ENCODE results near the gene PKN2. TPM values are rescaled to one million over a fixed set of nuclear protein-coding genes. Genes with fewer than 3 reads are reported as not detected.

PKN2 gene
- total and polyA plus RNA-seq, 7 donors: 6.2 to 21.2 (median 16.7) TPM

DNA sequence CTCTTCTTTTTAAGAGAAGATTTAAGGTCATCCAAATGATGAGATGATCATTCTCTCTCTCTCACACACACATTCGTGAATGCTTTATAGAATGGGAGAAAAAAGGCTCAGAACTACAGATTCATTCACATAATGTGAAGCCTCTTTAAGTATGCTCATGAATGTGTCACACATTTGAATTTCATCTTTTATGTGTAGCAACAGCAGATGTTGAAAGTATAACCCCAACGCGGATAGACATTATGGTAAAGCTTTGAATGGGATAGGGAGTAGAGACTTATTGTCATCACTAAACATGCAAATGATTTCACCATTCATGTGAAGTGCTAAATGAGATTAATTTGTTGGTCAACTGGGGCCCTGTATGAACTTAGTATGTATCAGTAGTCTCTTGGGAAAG, 15.7 kb upstream of the PKN2 start:
- Histone ChIP-seq H3K27me3 (ENCODE audit: insufficient read depth in 3 of 3, low read length in 2 of 3) (no peaks in the 10 kb centered on the region), H3K36me3 (ENCODE audit: insufficient read depth in 1 of 2, low read depth in 1 of 2) (no peaks in the 10 kb centered on the region), H3K4me3 (no peak overlapping the region), H3K9me3 (no peaks in the 10 kb centered on the region), H3K4me1 (no peaks in the 10 kb centered on the region), H3K27ac (no peak overlapping the region)
- DNase-seq: no peak
- TF ChIP-seq, protein P1, sequence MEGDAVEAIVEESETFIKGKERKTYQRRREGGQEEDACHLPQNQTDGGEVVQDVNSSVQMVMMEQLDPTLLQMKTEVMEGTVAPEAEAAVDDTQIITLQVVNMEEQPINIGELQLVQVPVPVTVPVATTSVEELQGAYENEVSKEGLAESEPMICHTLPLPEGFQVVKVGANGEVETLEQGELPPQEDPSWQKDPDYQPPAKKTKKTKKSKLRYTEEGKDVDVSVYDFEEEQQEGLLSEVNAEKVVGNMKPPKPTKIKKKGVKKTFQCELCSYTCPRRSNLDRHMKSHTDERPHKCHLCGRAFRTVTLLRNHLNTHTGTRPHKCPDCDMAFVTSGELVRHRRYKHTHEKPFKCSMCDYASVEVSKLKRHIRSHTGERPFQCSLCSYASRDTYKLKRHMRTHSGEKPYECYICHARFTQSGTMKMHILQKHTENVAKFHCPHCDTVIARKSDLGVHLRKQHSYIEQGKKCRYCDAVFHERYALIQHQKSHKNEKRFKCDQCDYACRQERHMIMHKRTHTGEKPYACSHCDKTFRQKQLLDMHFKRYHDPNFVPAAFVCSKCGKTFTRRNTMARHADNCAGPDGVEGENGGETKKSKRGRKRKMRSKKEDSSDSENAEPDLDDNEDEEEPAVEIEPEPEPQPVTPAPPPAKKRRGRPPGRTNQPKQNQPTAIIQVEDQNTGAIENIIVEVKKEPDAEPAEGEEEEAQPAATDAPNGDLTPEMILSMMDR (IDR thresholded peaks at IDR 0.05): no peak
- intact Hi-C loops (cut with DNase I): no loop called here
- ATAC-seq: no peak
- 89 to 93% (median 90%) methylated on average over 3 of the region's 3 CpGs for WGBS, 3 donors

GRCh38 chr1:88670462-88670861, 13.6 kb upstream of the PKN2 start:
- intact Hi-C loops (cut with DNase I): no loop called here
- 70 to 80% (median 75%) methylated on average over 3 of the region's 3 CpGs for WGBS, 3 donors
- no peaks in the 10 kb centered on the region for H3K4me1 ChIP-seq
- H3K27me3 ChIP-seq (ENCODE audit: insufficient read depth in 3 of 3, low read length in 2 of 3): no peaks in the 10 kb centered on the region
- ATAC-seq (no peak), DNase-seq (no peak)
- no peak overlapping the region for H3K27ac ChIP-seq
- no peaks in the 10 kb centered on the region for H3K36me3 ChIP-seq (ENCODE audit: insufficient read depth in 1 of 2, low read depth in 1 of 2)
- no peaks in the 10 kb centered on the region for H3K9me3 ChIP-seq
- TF ChIP-seq, protein P1 (IDR thresholded peaks at IDR 0.05): no peak
- no peak overlapping the region for H3K4me3 ChIP-seq

DNA sequence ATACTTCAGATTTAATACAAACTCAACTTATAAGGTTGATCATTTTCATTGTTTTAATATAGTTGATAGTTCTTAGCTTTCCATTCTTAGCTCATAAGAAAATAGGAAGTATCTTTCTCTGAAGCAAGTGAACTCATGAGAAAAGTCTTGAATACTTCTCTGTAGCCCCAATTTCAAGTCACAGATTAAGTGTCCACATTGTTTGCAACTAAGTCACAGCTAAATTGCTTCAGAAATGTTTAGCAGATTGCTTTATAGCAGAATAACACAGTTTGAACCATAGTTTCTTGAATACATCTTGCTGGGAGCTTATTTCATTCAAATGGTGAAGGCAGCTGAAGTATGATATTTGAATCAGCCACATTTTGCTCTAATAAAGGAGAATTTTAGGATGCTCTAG, 10.6 kb upstream of the PKN2 start:
- TF ChIP-seq, protein P1 (IDR thresholded peaks at IDR 0.05): no peak
- Histone ChIP-seq H3K4me3 (no peak overlapping the region), H3K9me3 (no peaks in the 10 kb centered on the region), H3K27me3 (ENCODE audit: insufficient read depth in 3 of 3, low read length in 2 of 3) (no peaks in the 10 kb centered on the region), H3K4me1 (no peaks in the 10 kb centered on the region), H3K36me3 (ENCODE audit: insufficient read depth in 1 of 2, low read depth in 1 of 2) (no peaks in the 10 kb centered on the region), H3K27ac (no peak overlapping the region)
- DNase-seq (no peak), ATAC-seq (no peak)
- intact Hi-C loops (cut with DNase I): no loop called here

GRCh38 chr1:88678405-88678804, 5.7 kb upstream of the PKN2 start:
- Histone ChIP-seq H3K4me1 (peaks cover 9% of the 10 kb centered on the region), H3K27ac (no peak overlapping the region), H3K9me3 (no peaks in the 10 kb centered on the region), H3K36me3 (ENCODE audit: insufficient read depth in 1 of 2, low read depth in 1 of 2) (no peaks in the 10 kb centered on the region), H3K4me3 (no peak overlapping the region), H3K27me3 (ENCODE audit: insufficient read depth in 3 of 3, low read length in 2 of 3) (no peaks in the 10 kb centered on the region)
- no peak for ATAC-seq
- TF ChIP-seq, protein P1 (IDR thresholded peaks at IDR 0.05): no peak
- WGBS, 3 donors: 63 to 81% (median 81%) methylated on average over 3 of the region's 3 CpGs
- intact Hi-C loops (cut with DNase I): no loop called here
- no peak for DNase-seq

GRCh38 chr1:88680471-88680870, 3.6 kb upstream of the PKN2 start:
- TF ChIP-seq, protein P1 (IDR thresholded peaks at IDR 0.05): no peak
- WGBS, 3 donors: 61 to 80% (median 63%) methylated on average over 3 of the region's 3 CpGs
- Histone ChIP-seq H3K4me1 (peaks cover 13% of the 10 kb centered on the region), H3K27me3 (ENCODE audit: insufficient read depth in 3 of 3, low read length in 2 of 3) (no peaks in the 10 kb centered on the region), H3K9me3 (no peaks in the 10 kb centered on the region), H3K36me3 (ENCODE audit: insufficient read depth in 1 of 2, low read depth in 1 of 2) (no peaks in the 10 kb centered on the region), H3K4me3 (no peak overlapping the region), H3K27ac (no peak overlapping the region)
- intact Hi-C loops (cut with DNase I): loop anchor here in 1 of 2 donors (10.0 kb wide), 1 partner anchor 214 kb away; the partner anchor contains the start of gene GTF2B
- ATAC-seq (no peak), DNase-seq (no peak)

Data from psoas muscle (tissue), 8 donors.